Measurements from ENCODE around the gene FMO1. TPM values are rescaled to one million over a fixed set of nuclear protein-coding genes. Genes with fewer than 3 reads are reported as not detected.

The FMO1 gene
- total RNA-seq, 1 experiment from 2014 or later, result not detected

Small RNA genes within 50 kb of the gene (small RNA-seq; reads per million reads assigned to genes)
- gene RF00019, result 0 reads per million in 2 experiments

Other genes starting within 250 kb of the FMO1 start
- gene FMO3, start 157.6 kb upstream of the FMO1 start, total RNA-seq (2014; rRNA removed; shearing (Covaris generic)), result not detected in 2 replicates
- not detected in 2 replicates for gene FMO2, start 63.2 kb upstream of the FMO1 start, total RNA-seq (2014; rRNA removed; shearing (Covaris generic))
- 0.89 and 1.1 TPM in 2 replicates for gene FMO4, start 65.7 kb downstream of the FMO1 start, total RNA-seq (2014; rRNA removed; shearing (Covaris generic))
- gene PRRC2C, start 237.0 kb downstream of the FMO1 start, total RNA-seq (2014; rRNA removed; shearing (Covaris generic)), result 93.6 and 94.5 TPM in 2 replicates